ENCODE data around the gene CKAP2L.

DNA sequence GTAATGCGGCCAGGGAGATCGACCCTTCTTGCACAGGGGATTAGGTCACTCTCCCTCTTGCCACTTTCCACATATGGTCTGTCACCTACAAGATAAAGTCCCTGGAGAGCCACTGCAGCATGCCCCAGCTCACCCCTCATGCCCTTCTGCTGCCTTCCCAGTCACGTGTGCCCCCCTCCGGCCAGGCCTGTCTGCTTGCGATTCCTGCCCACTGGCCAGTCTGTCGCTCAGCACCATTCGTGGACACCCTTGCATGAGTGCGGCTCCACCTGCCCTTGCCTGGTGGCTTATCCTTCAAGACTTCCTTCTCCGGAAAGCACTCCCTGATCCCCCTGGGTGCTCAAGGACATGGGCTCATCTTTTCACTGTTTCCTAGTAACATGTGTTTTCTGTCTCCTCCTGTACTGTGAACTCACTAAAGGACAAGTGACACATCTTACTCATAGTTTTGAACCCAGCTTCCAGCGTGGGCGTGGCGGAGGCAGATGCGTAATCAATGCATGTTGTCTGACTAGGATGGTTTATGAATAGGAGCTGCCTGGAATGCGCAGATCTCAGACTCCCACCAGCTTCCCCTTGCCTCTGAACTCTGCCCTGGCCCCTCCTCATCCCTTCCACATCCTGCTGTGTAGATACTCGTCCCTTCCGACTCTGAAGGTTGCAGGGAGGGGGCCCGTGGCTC is 51.4 kb downstream of the CKAP2L start:
- TF ChIP-seq, protein P1, sequence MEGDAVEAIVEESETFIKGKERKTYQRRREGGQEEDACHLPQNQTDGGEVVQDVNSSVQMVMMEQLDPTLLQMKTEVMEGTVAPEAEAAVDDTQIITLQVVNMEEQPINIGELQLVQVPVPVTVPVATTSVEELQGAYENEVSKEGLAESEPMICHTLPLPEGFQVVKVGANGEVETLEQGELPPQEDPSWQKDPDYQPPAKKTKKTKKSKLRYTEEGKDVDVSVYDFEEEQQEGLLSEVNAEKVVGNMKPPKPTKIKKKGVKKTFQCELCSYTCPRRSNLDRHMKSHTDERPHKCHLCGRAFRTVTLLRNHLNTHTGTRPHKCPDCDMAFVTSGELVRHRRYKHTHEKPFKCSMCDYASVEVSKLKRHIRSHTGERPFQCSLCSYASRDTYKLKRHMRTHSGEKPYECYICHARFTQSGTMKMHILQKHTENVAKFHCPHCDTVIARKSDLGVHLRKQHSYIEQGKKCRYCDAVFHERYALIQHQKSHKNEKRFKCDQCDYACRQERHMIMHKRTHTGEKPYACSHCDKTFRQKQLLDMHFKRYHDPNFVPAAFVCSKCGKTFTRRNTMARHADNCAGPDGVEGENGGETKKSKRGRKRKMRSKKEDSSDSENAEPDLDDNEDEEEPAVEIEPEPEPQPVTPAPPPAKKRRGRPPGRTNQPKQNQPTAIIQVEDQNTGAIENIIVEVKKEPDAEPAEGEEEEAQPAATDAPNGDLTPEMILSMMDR (IDR thresholded peaks at IDR 0.05; ENCODE audit: poor library complexity, severe bottlenecking), result no peak
- TF ChIP-seq RAD21 (conservative IDR thresholded peaks at IDR 0.05) (no peak), EZH2 (IDR thresholded peaks at IDR 0.05; ENCODE audit: borderline replicate concordance, insufficient read depth, low read length, poor library complexity, severe bottlenecking) (no peak), TAF1 (IDR thresholded peaks at IDR 0.05; ENCODE audit: low read depth) (no peak), POLR2AphosphoS5 (IDR thresholded peaks at IDR 0.05) (no peak)
